ENCODE results near the gene CRIP2. TPM values are rescaled to one million over a fixed set of nuclear protein-coding genes. Genes with fewer than 3 reads are reported as not detected.

The CRIP2 gene
- total and polyA plus RNA-seq, 2 of the 4 experiments (the other 2 are of a cell fraction): 18.1 to 123 TPM

GRCh38 chr14:105495101-105495989 is 20.7 kb downstream of the CRIP2 start:
- Histone ChIP-seq H3K4me3 (ENCODE audit: insufficient read depth, low read depth, low read length) (no peak overlapping the region), H2AFZ (replicated peaks; ENCODE audit: low read length, poor library complexity) (no peak overlapping the region), H4K8ac (ENCODE audit: low read depth in 2 of 2, low read length in 2 of 2) (no peak overlapping the region), H4K20me1 (ENCODE audit: insufficient read depth, low read length) (0 out of 2 replicates have a peak, but pooled peaks cover 6% of the 10 kb centered on the region), H3K4ac (ENCODE audit: low read depth, low read length) (no peak overlapping the region), H3K18ac (ENCODE audit: low read depth, low read length) (no peak overlapping the region), H3K79me1 (ENCODE audit: low read depth in 1 of 2, low read length in 2 of 2) (peaks cover 0 to 5% of the 10 kb centered on the region in 2 experiments; a peak in 1 of 4 replicates), H3K9ac (ENCODE audit: low read depth, low read length) (no peak overlapping the region), H2AK9ac (replicated peaks; ENCODE audit: low read depth, low read length, poor library complexity) (peak overlapping the region; percentile 65), H3K4me2 (ENCODE audit: low read depth, low read length) (no peak overlapping the region), H2BK20ac (ENCODE audit: low read depth, low read length) (no peak overlapping the region), H3K14ac (replicated peaks; ENCODE audit: low read depth, low read length) (no peak overlapping the region), H2AK5ac (ENCODE audit: low read depth, low read length) (no peak overlapping the region), H3K27me3 (ENCODE audit: control insufficient read depth, insufficient read depth, low read length) (no peaks in the 10 kb centered on the region), H3K4me1 (ENCODE audit: control insufficient read depth, insufficient read depth, low read length) (0 out of 2 replicates have a peak, but pooled peaks cover 2% of the 10 kb centered on the region), H3K9me3 (ENCODE audit: control insufficient read depth, insufficient read depth, low read length) (no peaks in the 10 kb centered on the region), H4K91ac (ENCODE audit: insufficient read depth, low read depth, low read length) (no peak overlapping the region), H2BK15ac (ENCODE audit: low read depth, low read length) (no peak overlapping the region), H3K56ac (ENCODE audit: extremely low read depth, insufficient read depth, low read length) (no peak overlapping the region), H3K9me1 (ENCODE audit: insufficient read depth, low read length) (peaks cover 6% of the 10 kb centered on the region; the same call in 1 of the 2 replicates), H2BK5ac (ENCODE audit: low read depth, low read length, poor library complexity, severe bottlenecking) (no peak overlapping the region), H3K36me3 (ENCODE audit: control insufficient read depth, insufficient read depth, low read length) (no peaks in the 10 kb centered on the region), H4K5ac (ENCODE audit: low read depth, low read length) (no peak overlapping the region), H3K27ac (ENCODE audit: insufficient read depth, low read length) (no peak overlapping the region), H3K23ac (ENCODE audit: low read depth, low read length) (no peak overlapping the region), H2BK120ac (ENCODE audit: low read depth, low read length) (no peak overlapping the region)
- BruUV-seq (replicated peaks): no TSS peak
- dilution Hi-C loops (cut with HindIII; ENCODE audit: low sequenced_read_pairs, unreplicated experiment): no loop called here
- intact Hi-C loops (cut with micrococcal nuclease): no loop called here
- in situ Hi-C loops (cut with MboI; ENCODE audit: low sequenced_read_pairs): no loop called here
- ATAC-seq (ENCODE audit: low read depth) (no peak), DNase-seq (no peak)
- POLR2A ChIA-PET (ENCODE audit: unreplicated experiment): no interaction called here
- WGBS, 2 experiments (ENCODE audit: extremely low coverage in 2 of 2, insufficient read length in 1 of 2): 68% methylated on average over 6 of the region's 18 CpGs; no CpG with 5 or more reads in 1 of the 2 experiments
- CTCF ChIA-PET: no interaction called here
- TF ChIP-seq RAD21 (IDR thresholded peaks at IDR 0.05; ENCODE audit: low read length) (no peak), NFE2L2 (IDR thresholded peaks at IDR 0.05; ENCODE audit: low read depth, low read length) (no peak), CHD1 (IDR thresholded peaks at IDR 0.05; ENCODE audit: low read depth, low read length) (no peak), MXI1 (IDR thresholded peaks at IDR 0.05; ENCODE audit: borderline replicate concordance, low read depth, low read length) (no peak), MAFK (IDR thresholded peaks at IDR 0.05; ENCODE audit: low read depth, low read length) (no peak), SMC3 (IDR thresholded peaks at IDR 0.05; ENCODE audit: low read depth, low read length) (no peak), BHLHE40 (IDR thresholded peaks at IDR 0.05; ENCODE audit: low read depth, low read length) (no peak), RCOR1 (IDR thresholded peaks at IDR 0.05; ENCODE audit: insufficient replicate concordance, low read length) (no peak), FOS (IDR thresholded peaks at IDR 0.05; ENCODE audit: low read depth, low read length) (no peak), RFX5 (IDR thresholded peaks at IDR 0.05; ENCODE audit: low read depth, low read length) (no peak), CEBPB (IDR thresholded peaks at IDR 0.05; ENCODE audit: low read depth, low read length) (no peak), MAZ (IDR thresholded peaks at IDR 0.05; ENCODE audit: borderline replicate concordance, low read depth, low read length) (no peak), USF2 (IDR thresholded peaks at IDR 0.05; ENCODE audit: low read depth, low read length) (no peak), POLR2A (IDR thresholded peaks at IDR 0.05; ENCODE audit: low read depth, low read length) (no peak), CTCF (conservative IDR thresholded peaks at IDR 0.05; ENCODE audit: low read depth, low read length) (no peak)
